Glutamatergic neuron (in vitro differentiated cells): Measurements from ENCODE around the gene KLHL5. TPM values are rescaled to one million over a fixed set of nuclear protein-coding genes. Genes with fewer than 3 reads are reported as not detected.

ENCODE experiments used
- DNase-seq: peaks from one replicate; pipeline ENCODE4 v3.0.0; 2022
- H3K27ac Mint-ChIP-seq: one replicate; pipeline ENCODE4 v1.8.0; 2020; ENCODE audit warnings: mild to moderate bottlenecking, mixed read lengths, inconsistent platforms; ENCODE audit not compliant: unreplicated experiment
- H3K27me3 Mint-ChIP-seq: one replicate; pipeline ENCODE4 v1.8.0; 2020; ENCODE audit warnings: mild to moderate bottlenecking, moderate library complexity, mixed read lengths, inconsistent platforms; ENCODE audit not compliant: unreplicated experiment
- H3K36me3 Mint-ChIP-seq: one replicate; pipeline ENCODE4 v1.8.0; 2020; ENCODE audit warnings: mild to moderate bottlenecking, mixed read lengths, inconsistent platforms; ENCODE audit not compliant: unreplicated experiment
- H3K4me1 Mint-ChIP-seq: one replicate; pipeline ENCODE4 v1.8.0; 2020; ENCODE audit warnings: mild to moderate bottlenecking, low read depth, mixed read lengths, inconsistent platforms; ENCODE audit not compliant: unreplicated experiment
- H3K4me3 Mint-ChIP-seq: one replicate; pipeline ENCODE4 v1.8.0; 2020; ENCODE audit warnings: mild to moderate bottlenecking, mixed read lengths, inconsistent platforms; ENCODE audit not compliant: unreplicated experiment
- H3K9me3 Mint-ChIP-seq: one replicate; pipeline ENCODE4 v1.8.0; 2020; ENCODE audit warnings: mild to moderate bottlenecking, moderate library complexity, mixed read lengths, inconsistent platforms; ENCODE audit not compliant: unreplicated experiment
- CTCF ChIP-seq: fragments of 200-600 bp; sonication (generic); IDR thresholded peaks from one replicate; pipeline ENCODE4 v1.5.0; 2021; ENCODE audit not compliant: partially characterized antibody, unreplicated experiment
- total RNA-seq: library from RNA; stranded (reverse); fragmentation: NEBNext Ultra II Directional; extraction: Animal tissue kit (Norgen Biotek cat#: 25700); gene quantifications from one replicate; pipeline ENCODE4 v1.2.1, GENCODE V29; 2021; ENCODE audit not compliant: unreplicated experiment

KLHL5 gene
- total RNA-seq, 1 donor from 2014 or later = 11.5 TPM

GRCh38 chr4:39048311-39048710 is 13.7 kb upstream of the KLHL5 start:
- no peak for TF ChIP-seq CTCF
- Mint-ChIP-seq H3K4me1 (peaks cover 5% of the 10 kb centered on the region), H3K27ac (no peak overlapping the region), H3K27me3 (no peaks in the 10 kb centered on the region), H3K36me3 (no peaks in the 10 kb centered on the region), H3K4me3 (no peak overlapping the region), H3K9me3 (peaks cover 2% of the 10 kb centered on the region)
- no peak for DNase-seq

DNA sequence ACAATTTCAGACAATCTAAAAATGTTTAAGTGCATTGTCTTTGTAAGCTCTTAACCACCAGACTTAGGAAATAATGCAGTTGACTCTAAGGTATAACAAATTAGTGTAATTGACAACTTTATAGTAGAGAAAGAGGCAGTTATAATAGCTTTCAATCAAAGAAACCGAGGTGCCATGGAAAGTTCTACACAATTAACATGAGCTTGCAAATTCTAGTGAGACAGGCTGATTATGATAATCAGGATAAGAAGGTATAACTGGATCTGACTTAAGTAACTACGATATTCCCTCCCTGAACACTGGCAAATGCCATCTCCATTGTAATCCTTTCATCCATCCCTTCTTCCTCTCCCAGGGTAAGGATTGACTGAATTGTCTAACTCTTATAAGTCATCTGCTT is 11.4 kb upstream of the KLHL5 start:
- no peak overlapping the region for H3K27ac Mint-ChIP-seq
- no peak overlapping the region for H3K4me3 Mint-ChIP-seq
- no peaks in the 10 kb centered on the region for H3K36me3 Mint-ChIP-seq

DNA sequence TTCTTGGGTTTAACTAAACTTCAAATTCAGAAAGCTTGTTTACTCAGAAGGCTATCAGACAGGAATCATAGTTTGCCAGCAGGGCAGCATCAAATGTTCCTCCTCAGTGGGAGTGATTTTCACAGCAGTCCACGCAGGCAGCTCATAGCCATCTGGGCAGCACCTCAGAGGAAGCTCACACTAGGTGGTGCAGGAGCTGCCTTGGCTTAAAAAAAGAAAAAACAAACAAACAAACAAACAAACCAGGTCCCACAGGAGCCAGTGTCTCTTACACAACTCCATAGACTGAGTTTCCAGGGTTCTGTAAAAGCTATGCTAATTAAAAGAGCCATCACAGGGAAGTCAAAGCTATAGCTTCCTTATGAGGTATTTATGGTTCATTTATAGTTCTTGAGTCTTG is 10.5 kb upstream of the KLHL5 start:
- no peak for TF ChIP-seq CTCF
- H3K4me1 Mint-ChIP-seq = no peaks in the 10 kb centered on the region
- no peaks in the 10 kb centered on the region for H3K9me3 Mint-ChIP-seq
- no peak overlapping the region for H3K27ac Mint-ChIP-seq
- no peak overlapping the region for H3K4me3 Mint-ChIP-seq
- DNase-seq = no peak
- no peaks in the 10 kb centered on the region for H3K36me3 Mint-ChIP-seq
- no peaks in the 10 kb centered on the region for H3K27me3 Mint-ChIP-seq

More for the DNA sequence above, 11.4 kb upstream of the KLHL5 start:
- H3K27me3 Mint-ChIP-seq = no peaks in the 10 kb centered on the region
- H3K4me1 Mint-ChIP-seq = no peaks in the 10 kb centered on the region
- no peak for TF ChIP-seq CTCF
- peaks cover 2% of the 10 kb centered on the region for H3K9me3 Mint-ChIP-seq
- no peak for DNase-seq

DNA sequence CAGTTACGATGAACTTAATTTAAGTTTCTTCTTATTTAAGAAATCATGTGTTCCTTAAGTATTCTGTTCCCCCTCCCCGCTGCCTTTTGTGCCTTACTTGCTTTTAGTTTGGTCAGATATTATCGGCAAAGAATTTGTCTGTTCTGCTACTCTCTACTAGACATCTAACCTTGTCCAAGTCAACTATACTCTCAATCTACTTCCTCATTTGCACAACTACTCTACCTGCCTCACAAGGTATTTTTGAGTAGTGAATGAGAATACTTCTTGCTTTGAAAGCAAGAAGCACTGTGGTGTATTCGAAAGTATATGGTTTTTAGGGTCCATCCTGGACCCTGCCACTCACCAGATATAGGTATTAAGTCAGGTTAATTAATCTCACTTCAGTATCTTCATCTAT is 8.0 kb upstream of the KLHL5 start:
- no peak for TF ChIP-seq CTCF
- no peaks in the 10 kb centered on the region for H3K36me3 Mint-ChIP-seq
- H3K4me3 Mint-ChIP-seq = no peak overlapping the region
- H3K27ac Mint-ChIP-seq = no peak overlapping the region
- no peaks in the 10 kb centered on the region for H3K9me3 Mint-ChIP-seq
- H3K4me1 Mint-ChIP-seq = no peaks in the 10 kb centered on the region
- DNase-seq = no peak
- H3K27me3 Mint-ChIP-seq = no peaks in the 10 kb centered on the region

- no peaks in the 10 kb centered on the region for H3K27me3 Mint-ChIP-seq
Observed at GRCh38 chr4:39054497-39054896, 7.5 kb upstream of the KLHL5 start.

More at GRCh38 chr4:39054497-39054896, 7.5 kb upstream of the KLHL5 start:
- DNase-seq = no peak
- H3K9me3 Mint-ChIP-seq = no peaks in the 10 kb centered on the region
- TF ChIP-seq CTCF = no peak
- no peaks in the 10 kb centered on the region for H3K4me1 Mint-ChIP-seq
- H3K4me3 Mint-ChIP-seq = no peak overlapping the region
- no peak overlapping the region for H3K27ac Mint-ChIP-seq
- H3K36me3 Mint-ChIP-seq = no peaks in the 10 kb centered on the region
